Loucy (cell line): Measurements from ENCODE around the gene HRC.

Experiments used
- EZH2phosphoT487 ChIP-seq: fragments of 200-600 bp; IDR thresholded peaks from 2 replicates; pipeline ENCODE4 v1.6.1; 2018; ENCODE audit warnings: antibody characterized with exemption, mild to moderate bottlenecking, moderate library complexity, borderline replicate concordance
- TF ChIP-seq, protein P1 (sequence below): fragments of 200-600 bp; sonication (generic); conservative IDR thresholded peaks from 2 replicates; pipeline ENCODE4 v1.5.1; 2014; ENCODE audit warnings: mild to moderate bottlenecking, antibody characterized with exemption, low read length

DNA sequence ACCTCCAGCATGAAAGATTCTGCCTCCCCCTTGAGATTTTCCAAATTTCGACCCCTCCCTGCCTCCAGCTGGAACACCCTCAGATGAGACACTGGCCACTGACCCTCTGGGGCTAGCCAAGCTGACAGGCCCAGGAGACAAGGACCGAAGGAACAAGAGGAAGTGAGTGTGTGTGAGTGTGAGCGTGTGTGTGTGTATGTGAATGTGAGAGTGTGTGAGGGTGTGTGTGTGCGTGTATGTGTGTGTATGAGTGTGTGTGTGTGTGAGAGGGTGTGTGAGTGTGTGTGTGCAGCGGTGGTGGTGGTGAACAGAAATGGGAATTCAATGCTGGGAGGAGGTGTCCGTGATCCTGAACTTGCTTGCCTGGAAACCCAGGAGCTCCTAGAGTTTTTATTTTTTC, 13.8 kb downstream of the HRC start:
- TF ChIP-seq, protein P1, sequence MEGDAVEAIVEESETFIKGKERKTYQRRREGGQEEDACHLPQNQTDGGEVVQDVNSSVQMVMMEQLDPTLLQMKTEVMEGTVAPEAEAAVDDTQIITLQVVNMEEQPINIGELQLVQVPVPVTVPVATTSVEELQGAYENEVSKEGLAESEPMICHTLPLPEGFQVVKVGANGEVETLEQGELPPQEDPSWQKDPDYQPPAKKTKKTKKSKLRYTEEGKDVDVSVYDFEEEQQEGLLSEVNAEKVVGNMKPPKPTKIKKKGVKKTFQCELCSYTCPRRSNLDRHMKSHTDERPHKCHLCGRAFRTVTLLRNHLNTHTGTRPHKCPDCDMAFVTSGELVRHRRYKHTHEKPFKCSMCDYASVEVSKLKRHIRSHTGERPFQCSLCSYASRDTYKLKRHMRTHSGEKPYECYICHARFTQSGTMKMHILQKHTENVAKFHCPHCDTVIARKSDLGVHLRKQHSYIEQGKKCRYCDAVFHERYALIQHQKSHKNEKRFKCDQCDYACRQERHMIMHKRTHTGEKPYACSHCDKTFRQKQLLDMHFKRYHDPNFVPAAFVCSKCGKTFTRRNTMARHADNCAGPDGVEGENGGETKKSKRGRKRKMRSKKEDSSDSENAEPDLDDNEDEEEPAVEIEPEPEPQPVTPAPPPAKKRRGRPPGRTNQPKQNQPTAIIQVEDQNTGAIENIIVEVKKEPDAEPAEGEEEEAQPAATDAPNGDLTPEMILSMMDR, result no peak
- TF ChIP-seq EZH2phosphoT487, result no peak
